GM19351 (cell line): ENCODE results near the gene ZNF225.
"Not testable (repeated sequence)": the region's sequence is repeated elsewhere in the genome, so short reads cannot be mapped to it uniquely, and the experiment has no call there.

Experiments
- ATAC-seq: cut with Tn5 transposase; IDR thresholded peaks from one replicate; pipeline ENCODE4 v1.9.1; 2021; ENCODE audit warnings: mild to moderate bottlenecking, moderate library complexity; ENCODE audit not compliant: unreplicated experiment

ZNF225 gene

DNA sequence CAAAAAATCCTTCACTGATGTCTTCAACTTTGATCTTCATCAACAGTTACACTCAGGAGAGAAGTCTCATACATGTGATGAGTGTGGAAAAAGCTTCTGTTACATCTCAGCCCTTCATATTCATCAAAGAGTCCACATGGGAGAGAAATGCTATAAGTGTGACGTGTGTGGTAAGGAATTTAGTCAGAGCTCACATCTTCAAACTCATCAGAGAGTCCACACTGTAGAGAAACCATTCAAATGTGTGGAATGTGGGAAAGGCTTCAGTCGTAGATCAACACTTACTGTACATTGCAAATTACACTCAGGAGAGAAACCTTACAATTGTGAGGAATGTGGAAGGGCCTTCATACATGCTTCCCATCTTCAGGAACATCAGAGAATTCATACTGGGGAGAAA, 43.3 kb downstream of the ZNF225 start:
- no peak for ATAC-seq

DNA sequence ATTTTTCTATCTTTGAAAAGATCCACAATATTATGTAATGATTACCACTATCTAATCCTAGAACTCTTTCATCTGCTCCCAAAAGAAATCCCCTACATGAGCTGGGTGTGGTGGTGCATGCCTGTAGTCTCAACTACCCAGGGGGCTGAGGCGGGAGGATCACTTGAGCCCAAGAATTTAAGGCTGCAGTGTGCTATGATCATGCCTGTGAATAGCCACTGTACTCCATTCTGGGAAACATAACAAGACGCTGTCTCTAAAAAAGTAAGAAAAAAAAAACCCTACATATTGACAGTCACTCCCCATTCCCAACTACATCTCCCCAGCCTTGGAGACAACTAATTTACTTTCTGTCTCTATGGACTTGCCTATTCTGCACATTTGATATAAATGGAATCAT, 50.6 kb downstream of the ZNF225 start:
- no peak for ATAC-seq

DNA sequence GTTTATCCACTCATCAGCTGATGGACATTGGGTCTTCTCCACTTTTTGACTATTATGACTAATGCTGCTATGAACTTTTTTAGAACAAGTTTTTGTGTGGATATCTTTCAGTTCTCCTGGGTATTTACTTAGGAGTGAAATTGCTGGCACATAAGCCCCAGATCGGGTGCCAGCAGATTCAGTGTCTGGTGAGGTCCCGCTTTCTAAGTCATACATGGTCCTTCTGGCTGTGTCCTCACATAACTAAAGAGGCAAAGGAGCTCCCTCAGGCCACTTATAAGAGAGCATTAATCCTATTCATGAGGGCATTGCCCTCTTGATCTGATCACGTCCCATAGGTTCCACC, 51.1 kb downstream of the ZNF225 start:
- peak; percentile 14 for ATAC-seq

DNA sequence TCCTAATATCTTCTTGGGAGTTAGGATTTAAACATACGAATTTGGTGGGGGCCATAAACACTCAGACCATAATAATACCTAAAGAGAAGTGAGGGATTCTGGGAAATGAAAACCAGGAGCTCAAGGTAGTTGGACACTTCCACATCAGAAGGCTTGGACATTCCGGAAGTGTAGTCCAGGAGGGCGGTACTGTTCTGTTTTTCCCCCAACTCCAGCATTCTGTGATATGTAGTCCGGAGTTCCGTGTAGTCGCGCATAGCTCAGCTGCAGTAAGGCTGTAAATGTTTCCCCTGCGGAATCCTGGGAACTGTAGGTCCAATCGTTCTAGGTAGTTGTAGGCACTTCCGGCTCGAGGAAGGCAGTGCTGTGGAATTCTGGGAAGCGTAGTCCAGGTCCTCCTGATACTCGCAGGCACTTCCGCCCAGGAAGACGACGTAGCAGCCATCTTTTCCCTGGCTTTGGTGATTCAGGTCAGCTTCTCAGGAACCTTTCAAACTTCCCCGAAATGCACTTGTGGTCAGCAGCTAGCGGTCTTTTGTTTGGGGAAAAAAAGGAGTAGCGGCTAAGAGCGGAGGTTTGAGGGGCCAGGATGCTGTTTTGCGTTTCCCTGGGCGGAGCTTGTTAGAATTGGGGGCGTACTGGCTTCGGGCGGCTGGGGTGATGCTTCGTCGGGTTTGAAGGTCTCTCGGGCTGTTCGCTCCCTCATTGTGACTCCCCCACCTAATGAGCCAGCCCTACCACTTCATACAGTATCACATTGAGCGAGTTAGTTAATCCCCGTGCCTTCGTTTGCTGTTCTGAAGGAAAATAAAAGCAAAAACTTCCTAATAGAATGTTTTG, 51.7 kb downstream of the ZNF225 start, which contains the start of gene ZNF226:
Gene ZNF226 (plus strand): TSS at position 428 of the 840 bp plus-strand sequence. CDS start 4,981 bp downstream, outside the sequence.
- ATAC-seq: peak; percentile 81

DNA sequence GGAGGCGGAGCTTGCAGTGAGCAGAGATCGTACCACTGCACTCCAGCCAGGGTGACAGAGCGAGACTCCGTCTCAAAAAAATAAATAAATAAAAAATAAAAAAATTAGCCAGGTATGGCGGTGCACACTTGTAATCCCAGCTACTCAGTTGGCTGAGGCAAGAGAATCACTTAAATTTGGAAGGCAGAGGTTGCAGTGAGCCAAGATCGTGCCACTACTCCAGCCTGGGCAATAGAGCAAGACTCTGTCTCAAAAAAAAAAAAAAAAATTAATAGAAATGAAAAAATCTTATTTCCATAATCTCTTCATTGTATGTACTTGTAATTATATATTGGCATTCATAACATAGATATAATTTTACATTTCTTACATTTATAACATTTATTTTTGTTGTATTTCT, 57.5 kb downstream of the ZNF225 start:
- ATAC-seq: not testable (repeated sequence)

DNA sequence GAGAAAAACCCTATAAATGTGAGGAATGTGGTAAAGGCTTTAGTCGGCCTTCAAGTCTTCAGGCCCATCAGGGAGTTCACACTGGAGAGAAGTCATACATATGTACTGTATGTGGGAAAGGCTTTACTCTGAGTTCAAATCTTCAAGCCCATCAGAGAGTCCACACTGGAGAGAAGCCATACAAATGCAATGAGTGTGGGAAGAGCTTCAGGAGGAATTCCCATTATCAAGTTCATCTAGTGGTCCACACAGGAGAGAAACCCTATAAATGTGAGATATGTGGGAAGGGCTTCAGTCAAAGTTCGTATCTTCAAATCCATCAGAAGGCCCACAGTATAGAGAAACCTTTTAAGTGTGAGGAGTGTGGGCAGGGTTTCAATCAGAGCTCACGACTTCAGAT, 63.4 kb downstream of the ZNF225 start:
- ATAC-seq: no peak

DNA sequence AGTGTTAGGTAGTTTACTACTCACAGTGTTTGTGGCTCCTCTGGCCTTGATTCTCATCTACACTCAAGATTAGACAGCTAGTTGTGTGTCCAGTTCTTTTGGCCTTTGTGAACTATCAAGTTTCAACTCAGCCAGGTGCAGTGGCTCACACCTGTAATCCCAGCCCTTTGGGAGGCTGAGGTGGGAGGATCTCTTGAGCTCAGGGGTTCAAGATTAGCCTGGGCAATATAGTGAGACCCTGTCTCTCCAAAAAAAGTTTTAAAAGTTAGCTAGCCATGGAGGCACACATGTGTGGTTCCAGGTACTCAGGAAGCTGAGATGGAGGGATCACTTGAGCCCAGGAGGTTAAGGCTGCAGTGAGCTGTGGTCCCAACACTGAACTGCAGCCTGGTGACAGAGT, 67.8 kb downstream of the ZNF225 start:
- no peak for ATAC-seq

DNA sequence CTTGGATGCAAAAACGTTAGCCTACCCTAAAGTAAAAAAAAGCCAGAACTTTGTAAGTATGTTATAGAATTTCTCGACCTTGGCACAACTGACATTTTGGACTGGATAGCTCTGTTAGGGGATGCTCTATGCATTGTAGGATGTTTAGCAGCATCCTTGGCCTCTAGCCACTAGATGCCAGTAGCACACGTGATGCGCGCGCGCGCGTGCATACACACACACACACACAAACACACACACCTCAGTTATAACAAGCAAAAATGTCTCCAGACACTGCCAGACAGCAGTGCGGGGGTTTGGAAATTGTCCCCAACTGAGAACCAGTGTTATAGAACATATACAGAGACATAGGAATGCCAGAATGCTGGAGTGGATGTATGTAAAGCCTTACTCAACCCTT, 68.9 kb downstream of the ZNF225 start:
- ATAC-seq: no peak
